Astrocyte of the spinal cord (primary cell): Measurements from ENCODE around the gene LIMS1.

ENCODE experiments used
- DNase-seq: peaks from one replicate; pipeline ENCODE4 v3.0.0; 2011; ENCODE audit warnings: low read depth, low spot score
- H3K4me3 ChIP-seq: 2 replicates; pipeline ENCODE4 v1.5.1; 2011; ENCODE audit warnings: low read depth, mild to moderate bottlenecking, low read length, moderate library complexity
- in situ Hi-C: cut with HindIII; loops from 2 replicates; pipeline ENCODE4 v1.10.0; 2017; ENCODE audit warnings: low sequenced_read_pairs
- TF ChIP-seq, protein P1 (sequence below): IDR thresholded peaks from 2 replicates; pipeline ENCODE4 v1.5.1; 2012; ENCODE audit warnings: low read depth, mild to moderate bottlenecking, low read length, inconsistent platforms

The LIMS1 gene

DNA sequence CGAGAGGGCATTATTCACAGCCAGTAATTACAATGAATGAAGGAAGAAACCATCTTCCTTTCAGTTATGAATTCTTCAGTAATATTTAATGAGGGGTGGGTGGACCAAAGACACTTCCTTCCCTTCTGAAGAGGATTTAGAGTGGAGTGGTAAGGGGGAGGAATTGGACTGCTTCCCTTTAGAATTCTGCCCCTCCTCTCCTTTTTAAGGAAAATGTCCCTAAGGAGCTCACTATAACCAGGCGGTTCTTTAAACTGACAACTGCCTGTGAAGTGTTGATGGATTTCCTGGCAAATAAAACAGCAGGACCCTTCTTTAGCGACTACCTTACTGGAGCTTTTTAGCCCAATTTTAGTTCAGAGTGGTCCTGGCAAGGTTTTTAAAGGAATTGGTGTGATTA lies 86.4 kb downstream of the LIMS1 start:
- no peak for DNase-seq
- in situ Hi-C loops, result no loop called here
- TF ChIP-seq, protein P1, sequence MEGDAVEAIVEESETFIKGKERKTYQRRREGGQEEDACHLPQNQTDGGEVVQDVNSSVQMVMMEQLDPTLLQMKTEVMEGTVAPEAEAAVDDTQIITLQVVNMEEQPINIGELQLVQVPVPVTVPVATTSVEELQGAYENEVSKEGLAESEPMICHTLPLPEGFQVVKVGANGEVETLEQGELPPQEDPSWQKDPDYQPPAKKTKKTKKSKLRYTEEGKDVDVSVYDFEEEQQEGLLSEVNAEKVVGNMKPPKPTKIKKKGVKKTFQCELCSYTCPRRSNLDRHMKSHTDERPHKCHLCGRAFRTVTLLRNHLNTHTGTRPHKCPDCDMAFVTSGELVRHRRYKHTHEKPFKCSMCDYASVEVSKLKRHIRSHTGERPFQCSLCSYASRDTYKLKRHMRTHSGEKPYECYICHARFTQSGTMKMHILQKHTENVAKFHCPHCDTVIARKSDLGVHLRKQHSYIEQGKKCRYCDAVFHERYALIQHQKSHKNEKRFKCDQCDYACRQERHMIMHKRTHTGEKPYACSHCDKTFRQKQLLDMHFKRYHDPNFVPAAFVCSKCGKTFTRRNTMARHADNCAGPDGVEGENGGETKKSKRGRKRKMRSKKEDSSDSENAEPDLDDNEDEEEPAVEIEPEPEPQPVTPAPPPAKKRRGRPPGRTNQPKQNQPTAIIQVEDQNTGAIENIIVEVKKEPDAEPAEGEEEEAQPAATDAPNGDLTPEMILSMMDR, result no peak
- no peak overlapping the region for H3K4me3 ChIP-seq

DNA sequence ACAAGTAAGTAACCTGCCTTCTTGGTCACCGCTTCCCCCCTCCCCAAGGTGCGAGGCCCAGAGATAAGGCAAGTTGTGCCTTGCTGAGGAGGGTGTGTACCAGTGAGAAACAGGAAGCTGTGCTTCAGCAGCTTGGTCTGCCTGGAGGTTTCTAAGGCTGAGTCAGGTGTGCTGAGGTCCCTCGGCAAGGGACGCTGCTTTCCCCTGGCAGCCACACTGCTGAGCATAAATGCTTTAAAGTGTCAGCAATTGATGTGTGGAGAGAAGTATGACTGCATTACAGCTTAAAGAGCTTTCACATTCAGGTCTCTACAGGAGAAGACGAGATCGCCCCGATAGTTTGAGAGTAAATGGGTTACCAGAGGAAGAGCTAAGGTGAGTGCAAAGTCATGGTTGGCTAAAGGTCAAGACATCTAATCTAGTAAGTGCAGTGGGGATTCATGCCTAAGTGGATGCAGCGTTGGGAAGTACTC lies 86.9 kb downstream of the LIMS1 start:
- no peak overlapping the region for H3K4me3 ChIP-seq
- DNase-seq, result peak; percentile 46
- in situ Hi-C loops, result no loop called here
- TF ChIP-seq, protein P1, result no peak

DNA sequence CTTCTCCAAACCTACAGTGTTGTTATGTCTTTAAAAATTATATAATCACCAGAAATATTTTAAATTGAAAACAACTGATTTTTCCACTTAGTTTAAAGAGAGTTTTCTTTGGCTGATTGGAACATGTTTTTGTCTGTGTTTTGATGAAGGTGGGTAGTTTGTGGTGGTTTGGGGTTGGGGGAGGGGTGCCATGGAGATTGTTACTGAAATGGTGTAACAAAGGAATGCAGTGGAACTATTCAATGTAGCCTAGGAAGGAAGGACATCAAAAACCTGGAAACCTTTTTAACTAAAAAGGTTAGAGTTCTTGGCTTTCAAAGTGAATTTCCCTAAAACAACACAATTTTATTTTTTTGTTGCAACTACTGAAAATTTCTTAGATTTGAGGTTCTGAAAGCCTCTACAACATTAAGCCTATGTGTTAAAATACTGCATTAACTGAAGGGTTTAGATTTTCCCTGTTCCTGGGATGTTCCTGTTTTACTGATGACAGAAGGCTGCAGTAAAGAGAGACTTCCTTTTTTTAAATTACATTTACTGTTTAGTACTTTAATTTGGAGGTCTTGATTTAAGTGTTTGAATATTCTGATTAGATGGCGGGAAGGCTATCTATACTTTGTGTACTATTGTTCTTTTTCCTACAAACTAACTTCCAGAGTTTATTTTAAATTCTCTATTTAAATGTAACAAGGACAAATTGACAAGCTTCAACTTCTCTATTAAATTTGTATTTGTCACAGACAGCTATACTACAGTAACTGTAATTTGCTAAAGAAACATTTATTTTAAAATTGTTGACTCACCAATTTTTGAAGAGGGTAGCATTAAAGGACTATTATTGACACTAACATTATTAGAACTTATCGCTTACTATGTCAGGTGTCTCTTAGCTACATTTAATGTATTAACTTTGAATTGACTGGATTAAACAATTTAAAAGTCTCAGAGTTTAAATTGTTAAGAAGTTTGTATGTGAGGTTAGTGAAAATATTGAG lies 87.7 kb downstream of the LIMS1 start:
- no peak for DNase-seq
- H3K4me3 ChIP-seq, result no peak overlapping the region
- TF ChIP-seq, protein P1, result no peak
- in situ Hi-C loops, result no loop called here

DNA sequence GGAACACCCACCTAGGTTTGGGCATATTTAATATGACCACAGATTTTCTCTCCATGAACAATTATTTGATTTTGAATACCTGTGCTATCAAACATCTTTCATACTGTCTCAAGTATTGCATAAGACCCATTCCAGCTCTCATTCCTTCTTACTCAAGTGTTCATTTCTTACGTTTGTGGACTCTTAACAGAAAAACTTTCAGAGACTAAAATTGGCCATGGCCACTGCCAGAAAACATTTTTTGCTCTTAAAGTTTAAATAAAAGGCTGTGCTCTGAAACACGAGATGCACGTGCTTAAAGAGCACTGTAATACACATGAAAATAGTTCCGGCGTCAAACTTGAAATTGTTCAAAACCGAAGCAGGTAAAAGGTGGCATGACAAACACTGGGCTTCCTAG lies 89.3 kb downstream of the LIMS1 start:
- DNase-seq, result no peak
- TF ChIP-seq, protein P1, result no peak
- no peak overlapping the region for H3K4me3 ChIP-seq
- in situ Hi-C loops, result no loop called here

DNA sequence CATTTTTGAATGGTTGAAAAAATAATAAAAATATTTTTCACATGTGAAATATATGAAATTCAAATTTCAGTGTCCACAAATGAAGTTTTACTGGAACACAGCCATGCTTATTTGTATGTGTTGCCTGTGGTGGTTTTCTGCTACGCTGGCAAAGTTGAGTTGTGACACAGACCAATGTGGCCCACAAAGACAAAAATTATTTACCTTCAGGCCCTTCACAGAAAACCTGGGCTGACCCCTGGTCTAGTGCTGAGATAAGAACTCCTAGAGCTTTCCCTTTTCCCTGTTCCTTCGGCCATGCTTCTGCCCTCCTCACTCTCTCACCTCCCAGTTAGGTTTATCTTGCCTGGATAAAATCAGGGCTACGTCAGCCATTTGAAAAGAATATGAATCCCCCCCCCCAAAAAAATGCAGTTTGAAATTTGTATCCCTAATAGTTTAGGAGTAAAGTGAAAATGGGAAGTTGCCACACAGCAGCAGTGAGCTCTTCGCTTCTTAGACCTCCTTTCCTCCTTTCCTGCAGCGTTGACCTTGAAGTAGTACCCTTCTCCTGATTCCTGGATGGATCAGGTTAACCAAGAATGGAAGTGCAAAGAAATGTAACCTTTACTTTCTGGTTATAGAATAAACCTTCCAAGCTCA lies 91.0 kb downstream of the LIMS1 start:
- DNase-seq, result no peak
- TF ChIP-seq, protein P1, result no peak
- in situ Hi-C loops, result no loop called here
- H3K4me3 ChIP-seq, result no peak overlapping the region

DNA sequence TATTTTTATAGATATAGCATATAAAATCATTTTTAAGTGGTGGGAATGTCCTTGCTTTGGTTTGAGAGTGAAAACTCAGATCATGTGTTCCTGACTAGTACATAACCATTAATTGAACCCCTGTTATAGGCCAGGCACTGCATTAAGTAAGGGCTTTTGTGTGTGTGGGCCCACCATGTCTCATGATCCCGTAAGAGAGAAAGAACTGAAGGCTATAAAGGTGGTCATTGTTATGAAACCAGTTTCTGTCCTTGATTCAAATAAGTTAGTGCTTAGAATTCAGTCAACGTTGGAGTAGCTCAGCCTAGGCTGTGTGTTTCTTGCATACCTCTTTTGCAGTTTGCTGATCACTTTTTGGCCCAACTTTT lies 91.5 kb downstream of the LIMS1 start:
- in situ Hi-C loops, result no loop called here
- H3K4me3 ChIP-seq, result no peak overlapping the region
- TF ChIP-seq, protein P1, result no peak
- no peak for DNase-seq
